HCT116 (cell line): ENCODE measurements around the gene SLC6A17. TPM values are rescaled to one million over a fixed set of nuclear protein-coding genes. Genes with fewer than 3 reads are reported as not detected.

Experiments used
- ATAC-seq: fragments of 200-7000 bp; cut with Tn5 transposase; 2 replicates; pipeline ENCODE4 v1.9.1; 2020; ENCODE audit warnings: mild to moderate bottlenecking, moderate library complexity
- BruUV-seq: library from RNA; stranded (reverse); fragments of 400-500 nt; replicated peaks from 2 replicates; lab custom pipeline; 2021; lab: Mats Ljungman, UMichigan
- CTCF ChIA-PET: fragments of 300-600 bp; sonication (Branson Sonifier 250); formaldehyde crosslinking; loops from one replicate; lab custom pipeline; 2021; ENCODE audit warnings: antibody characterized with exemption; lab: Charles Lee
- POLR2A ChIA-PET: fragments of 300-600, 350-600 bp; sonication (Branson Sonifier 250); formaldehyde crosslinking; loops from one replicate; lab custom pipeline; 2021; ENCODE audit warnings: antibody characterized with exemption; lab: Charles Lee
- RAD21 ChIA-PET, 2 experiments: fragments of 300-600 bp; sonication (Branson Sonifier 250); formaldehyde crosslinking; loops; one replicate each; lab custom pipeline; 2023; ENCODE audit warnings: low total read pairs in 2 of 2; ENCODE audit not compliant: uncharacterized antibody in 2 of 2, unreplicated experiment in 2 of 2, low non-redundant PET in 1 of 2; lab: Charles Lee
- DNase-seq: peaks from one replicate; pipeline ENCODE4 v3.0.0-alpha.2; 2010; ENCODE audit warnings: low read depth, low spot score
- H2AFZ ChIP-seq: fragments of 200-600 bp; shearing (Covaris generic), sonication (generic); 2 replicates; pipeline ENCODE4 v1.6.1; 2017; ENCODE audit warnings: low read depth, mixed run types, mixed read lengths, antibody characterized with exemption, low read length; ENCODE audit not compliant: poor library complexity, severe bottlenecking
- H3K27ac ChIP-seq: 2 replicates; pipeline ENCODE4 v1.5.1; 2012; ENCODE audit warnings: low read depth, low read length
- H3K27me3 ChIP-seq: fragments of 200-600 bp; sonication (generic); 2 replicates; pipeline ENCODE4 v1.6.1; 2016; ENCODE audit warnings: mixed run types, low read length, mixed read lengths; ENCODE audit not compliant: insufficient read depth
- H3K36me3 ChIP-seq, 2 experiments: fragments of 200-500 bp in 1 of 2; fragments of 200-600 bp in 1 of 2; sonication (Bioruptor generic) in 1 of 2; sonication (generic) in 1 of 2; 2 replicates each; pipeline versions ENCODE4 v1.5.1 to v1.6.1; 2014 to 2016; ENCODE audit warnings: low read length in 2 of 2, inconsistent platforms in 1 of 2, mixed read lengths in 1 of 2, mixed run types in 1 of 2; ENCODE audit not compliant: insufficient read depth in 2 of 2, control insufficient read depth in 1 of 2
- H3K4me1 ChIP-seq, 2 experiments: fragments of 200-600 bp in 1 of 2; sonication (generic) in 1 of 2; 2 replicates each; pipeline versions ENCODE4 v1.5.1 to v1.6.1; 2012 to 2017; ENCODE audit warnings: low read length in 2 of 2, inconsistent platforms in 1 of 2, mild to moderate bottlenecking in 1 of 2, mixed read lengths in 1 of 2, mixed run types in 1 of 2, moderate library complexity in 1 of 2; ENCODE audit not compliant: insufficient read depth in 2 of 2, control insufficient read depth in 1 of 2
- H3K4me2 ChIP-seq: fragments of 200-600 bp; sonication (generic); 2 replicates; pipeline ENCODE4 v1.6.1; 2017; ENCODE audit warnings: mixed run types, low read length, mixed read lengths
- H3K4me3 ChIP-seq, 2 experiments: fragments of 200-600 bp in 1 of 2; sonication (generic) in 1 of 2; replicated peaks in 1 of 2; 2 replicates each; pipeline ENCODE4 v1.5.1; 2011 to 2016; ENCODE audit warnings: low read length in 2 of 2, control low read depth in 1 of 2, low read depth in 1 of 2, mild to moderate bottlenecking in 1 of 2, mixed read lengths in 1 of 2, mixed run types in 1 of 2
- H3K79me2 ChIP-seq: fragments of 200-600 bp; sonication (generic); 2 replicates; pipeline ENCODE4 v1.6.1; 2017; ENCODE audit warnings: mild to moderate bottlenecking, mixed run types, low read length, moderate library complexity, mixed read lengths; ENCODE audit not compliant: insufficient read depth
- H3K9ac ChIP-seq: fragments of 200-600 bp; sonication (generic); 2 replicates; pipeline ENCODE4 v1.6.1; 2016; ENCODE audit warnings: low read length, mixed read lengths
- H3K9me2 ChIP-seq: fragments of 200-600 bp; sonication (generic), shearing (Covaris generic); 2 replicates; pipeline ENCODE4 v1.6.1; 2017; ENCODE audit warnings: mixed run types, mild to moderate bottlenecking, moderate library complexity; ENCODE audit not compliant: insufficient read depth
- H3K9me3 ChIP-seq, 2 experiments: fragments of 200-500 bp in 1 of 2; fragments of 200-600 bp in 1 of 2; sonication (Bioruptor generic) in 1 of 2; sonication (generic) in 1 of 2; 2 replicates each; pipeline ENCODE4 v1.6.1; 2014 to 2017; ENCODE audit warnings: low read length in 2 of 2, mixed read lengths in 2 of 2, inconsistent platforms in 1 of 2, low read depth in 1 of 2, mild to moderate bottlenecking in 1 of 2, mixed run types in 1 of 2, moderate library complexity in 1 of 2; ENCODE audit not compliant: control insufficient read depth in 1 of 2, insufficient read depth in 1 of 2
- H4K20me1 ChIP-seq: fragments of 200-600 bp; sonication (generic), shearing (Covaris generic); 2 replicates; pipeline ENCODE4 v1.6.1; 2017; ENCODE audit warnings: mixed run types, mild to moderate bottlenecking, moderate library complexity; ENCODE audit not compliant: insufficient read depth
- CEBPB ChIP-seq: IDR thresholded peaks from 2 replicates; pipeline ENCODE4 v1.6.1; 2012; ENCODE audit warnings: low read depth
- EZH2 ChIP-seq: fragments of 200-600 bp; sonication (generic); IDR thresholded peaks from 2 replicates; pipeline ENCODE4 v1.6.1; 2017; ENCODE audit warnings: antibody characterized with exemption, mixed run types
- FOSL1 ChIP-seq: IDR thresholded peaks from 2 replicates; pipeline ENCODE4 v1.6.1; 2012; ENCODE audit warnings: low read depth
- JUND ChIP-seq: IDR thresholded peaks from 2 replicates; pipeline ENCODE4 v1.6.1; 2012
- SP1 ChIP-seq: IDR thresholded peaks from 2 replicates; pipeline ENCODE4 v1.6.1; 2012; ENCODE audit warnings: low read depth
- intact Hi-C: fragments of 100-400 bp; cut with micrococcal nuclease; formaldehyde crosslinking; loops from 2 replicates; pipeline ENCODE4 v1.10.0; 2022
- total RNA-seq: library from RNA; stranded (reverse); gene quantifications from one replicate; pipeline ENCODE4 v1.2.1, GENCODE V29; 2021; ENCODE audit not compliant: unreplicated experiment
- TF ChIP-seq, protein P1 (sequence below), 3 experiments: fragments of 200-600 bp in 1 of 3; sonication (generic) in 1 of 3; IDR thresholded peaks in 2 of 3; conservative IDR thresholded peaks in 1 of 3; 2 replicates each; pipeline ENCODE4 v1.5.1; 2012 to 2017; ENCODE audit warnings: low read depth in 2 of 3, low read length in 2 of 3, antibody characterized with exemption in 1 of 3, borderline replicate concordance in 1 of 3, control low read depth in 1 of 3, mild to moderate bottlenecking in 1 of 3, mixed read lengths in 1 of 3, mixed run types in 1 of 3, moderate library complexity in 1 of 3; ENCODE audit not compliant: insufficient read depth in 1 of 3

The SLC6A17 gene
- total RNA-seq, 1 experiment from 2014 or later: 10.5 TPM

DNA sequence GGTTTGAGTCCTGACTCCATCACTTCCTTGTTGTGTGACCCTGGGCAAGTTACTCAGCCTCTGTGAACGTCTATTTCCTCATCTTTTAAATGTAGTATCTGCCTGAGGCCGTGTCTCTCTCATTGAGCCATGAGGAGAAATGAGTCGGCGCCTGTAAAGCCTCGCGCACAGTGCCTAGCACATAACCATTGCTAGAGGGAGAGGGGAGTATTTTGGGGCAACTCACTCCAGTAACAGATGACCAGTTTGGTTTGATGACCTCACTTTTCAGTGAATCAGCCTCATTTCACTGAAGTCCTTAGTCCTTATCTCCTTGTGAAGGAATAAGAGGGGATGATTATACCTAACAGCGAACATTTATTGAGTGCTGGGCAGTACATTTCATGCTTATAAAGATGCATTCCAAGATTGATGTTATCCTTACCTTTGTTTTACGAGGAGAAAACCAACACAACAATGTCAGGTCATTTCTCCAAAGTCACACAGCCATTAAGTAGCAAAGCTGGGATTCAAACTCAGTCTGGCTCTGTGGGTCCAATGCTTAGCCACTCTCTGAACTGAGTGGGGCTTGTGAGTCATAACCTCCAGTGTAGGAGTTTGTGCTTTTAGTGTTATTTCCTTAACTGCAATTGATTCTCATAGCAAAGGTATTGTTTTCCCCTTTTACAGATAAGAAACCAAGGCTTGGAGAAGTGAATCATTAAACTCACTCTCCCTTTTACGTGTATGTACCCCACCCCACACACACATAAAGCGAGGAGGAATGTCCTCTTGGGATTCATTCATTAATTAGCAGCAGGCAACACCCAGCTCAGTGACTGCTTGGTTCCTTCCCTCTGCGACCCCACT is 85.8 kb downstream of the SLC6A17 start:
- Histone ChIP-seq H3K27me3 (no peaks in the 10 kb centered on the region), H3K79me2 (no peaks in the 10 kb centered on the region), H3K9ac (peak overlapping the region; percentile 21; the same call in 1 of the 2 replicates), H3K4me1 (peaks cover 5 to 31% of the 10 kb centered on the region in 2 experiments; a peak in 3 of 4 replicates), H3K9me3 (no peaks in the 10 kb centered on the region), H3K4me2 (peak overlapping the region; percentile 48), H2AFZ (no peak overlapping the region), H3K9me2 (no peaks in the 10 kb centered on the region), H3K27ac (peak overlapping the region; percentile 35), H3K36me3 (no peaks in the 10 kb centered on the region), H4K20me1 (no peaks in the 10 kb centered on the region), H3K4me3 (no peak overlapping the region; a peak in 1 of 4 replicates)
- ChIA-PET POLR2A (no interaction called here), RAD21 (no interaction called here), CTCF (interaction anchor here (2.0 kb wide), 1 partner anchor 28 kb away, joined by 6 read pairs; no protein-coding TSS in a partner anchor)
- DNase-seq: peak; percentile 39
- TF ChIP-seq, protein P1, sequence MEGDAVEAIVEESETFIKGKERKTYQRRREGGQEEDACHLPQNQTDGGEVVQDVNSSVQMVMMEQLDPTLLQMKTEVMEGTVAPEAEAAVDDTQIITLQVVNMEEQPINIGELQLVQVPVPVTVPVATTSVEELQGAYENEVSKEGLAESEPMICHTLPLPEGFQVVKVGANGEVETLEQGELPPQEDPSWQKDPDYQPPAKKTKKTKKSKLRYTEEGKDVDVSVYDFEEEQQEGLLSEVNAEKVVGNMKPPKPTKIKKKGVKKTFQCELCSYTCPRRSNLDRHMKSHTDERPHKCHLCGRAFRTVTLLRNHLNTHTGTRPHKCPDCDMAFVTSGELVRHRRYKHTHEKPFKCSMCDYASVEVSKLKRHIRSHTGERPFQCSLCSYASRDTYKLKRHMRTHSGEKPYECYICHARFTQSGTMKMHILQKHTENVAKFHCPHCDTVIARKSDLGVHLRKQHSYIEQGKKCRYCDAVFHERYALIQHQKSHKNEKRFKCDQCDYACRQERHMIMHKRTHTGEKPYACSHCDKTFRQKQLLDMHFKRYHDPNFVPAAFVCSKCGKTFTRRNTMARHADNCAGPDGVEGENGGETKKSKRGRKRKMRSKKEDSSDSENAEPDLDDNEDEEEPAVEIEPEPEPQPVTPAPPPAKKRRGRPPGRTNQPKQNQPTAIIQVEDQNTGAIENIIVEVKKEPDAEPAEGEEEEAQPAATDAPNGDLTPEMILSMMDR (IDR thresholded peaks at IDR 0.05 in 2 of 3, conservative IDR thresholded peaks at IDR 0.05 in 1 of 3; ENCODE audit: borderline replicate concordance in 1 of 3, insufficient read depth in 1 of 3, low read depth in 2 of 3, low read length in 2 of 3): no peak
- TF ChIP-seq EZH2 (no peak), CEBPB (peak; percentile 47), FOSL1 (peak; percentile 51; the same call in 1 of the 2 replicates), SP1 (peak; percentile 46; the same call in 1 of the 2 replicates), JUND (peak; percentile 53; the same call in 1 of the 2 replicates)
- ATAC-seq: peak; percentile 50
- intact Hi-C loops: no loop called here
- no TSS peak for BruUV-seq
